Mucosa of gallbladder (tissue), 1 donor: ENCODE measurements around the gene GPR107. TPM values are rescaled to one million over a fixed set of nuclear protein-coding genes. Genes with fewer than 3 reads are reported as not detected.
A peak's percentile ranks its signal among the peaks of the same experiment; 100 is the strongest.

Source experiments
- DNase-seq: peaks from one replicate; pipeline ENCODE4 v3.0.0-alpha.2; 2020; ENCODE audit warnings: low spot score
- total RNA-seq: library from RNA; stranded (reverse); gene quantifications from one replicate; pipeline ENCODE4 v1.2.1, GENCODE V29; 2021
- donor health status: DM: no; HTN: no; CAD: no.

GPR107 gene
- total RNA-seq, 1 donor from 2014 or later = 39.6 TPM

GRCh38 chr9:130054325-130054786 lies 650 bp downstream of the GPR107 start:
- no peak for DNase-seq

- no peak for DNase-seq
These were observed 1.1 kb downstream of the GPR107 start for GRCh38 chr9:130054820-130055219.

GRCh38 chr9:130058154-130058553 lies 4.4 kb downstream of the GPR107 start:
- no peak for DNase-seq

GRCh38 chr9:130058887-130059286 lies 5.2 kb downstream of the GPR107 start:
- DNase-seq = no peak

- no peak for DNase-seq
These were observed 6.6 kb downstream of the GPR107 start for GRCh38 chr9:130060296-130060695.

- no peak for DNase-seq
These were observed 9.0 kb downstream of the GPR107 start for GRCh38 chr9:130062750-130063149.

GRCh38 chr9:130064621-130065020 lies 10.9 kb downstream of the GPR107 start:
- no peak for DNase-seq

GRCh38 chr9:130069048-130069447 lies 15.3 kb downstream of the GPR107 start:
- DNase-seq = no peak

- no peak for DNase-seq
These were observed 19.0 kb downstream of the GPR107 start for GRCh38 chr9:130072515-130073235.

GRCh38 chr9:130073373-130073772 lies 19.7 kb downstream of the GPR107 start:
- DNase-seq = no peak

- no peak for DNase-seq
These were observed 24.8 kb downstream of the GPR107 start for GRCh38 chr9:130078547-130078946.

- no peak for DNase-seq
These were observed 30.6 kb downstream of the GPR107 start for GRCh38 chr9:130084337-130084736.

- no peak for DNase-seq
These were observed 34.3 kb downstream of the GPR107 start for GRCh38 chr9:130088051-130088450.

- no peak for DNase-seq
These were observed 35.4 kb downstream of the GPR107 start for GRCh38 chr9:130089141-130089540.

GRCh38 chr9:130090915-130091314 lies 37.2 kb downstream of the GPR107 start:
- no peak for DNase-seq

GRCh38 chr9:130092910-130093309 lies 39.2 kb downstream of the GPR107 start:
- DNase-seq = no peak

- no peak for DNase-seq
These were observed 42.2 kb downstream of the GPR107 start for GRCh38 chr9:130095872-130096271.

GRCh38 chr9:130100681-130101080 lies 47.0 kb downstream of the GPR107 start:
- DNase-seq = no peak

GRCh38 chr9:130101915-130102314 lies 48.2 kb downstream of the GPR107 start:
- no peak for DNase-seq

- DNase-seq = no peak
These were observed 50.9 kb downstream of the GPR107 start for GRCh38 chr9:130104491-130105193.

GRCh38 chr9:130106860-130107233 lies 53.1 kb downstream of the GPR107 start:
- no peak for DNase-seq

GRCh38 chr9:130107234-130107861 lies 53.6 kb downstream of the GPR107 start:
- peak; percentile 87 for DNase-seq

GRCh38 chr9:130107955-130108354 lies 54.2 kb downstream of the GPR107 start:
- no peak for DNase-seq
